Chondrocyte (in vitro differentiated cells): ENCODE results near the gene THG1L. TPM values are rescaled to one million over a fixed set of nuclear protein-coding genes. Genes with fewer than 3 reads are reported as not detected.
"Not testable (repeated sequence)": the region's sequence is repeated elsewhere in the genome, so short reads cannot be mapped to it uniquely, and the experiment has no call there.

Experiments used
- DNase-seq: peaks from one replicate; pipeline ENCODE4 v3.0.0; 2021; ENCODE audit warnings: mixed read lengths, low spot score
- H3K27ac Mint-ChIP-seq: one replicate; pipeline ENCODE4 v1.8.0; 2021; ENCODE audit warnings: mild to moderate bottlenecking, moderate library complexity, mixed read lengths; ENCODE audit not compliant: unreplicated experiment
- H3K27me3 Mint-ChIP-seq: 2 replicates; pipeline ENCODE4 v1.8.0; 2021; ENCODE audit warnings: low read depth, mixed read lengths
- H3K36me3 Mint-ChIP-seq: 2 replicates; pipeline ENCODE4 v1.8.0; 2021; ENCODE audit warnings: low read depth, mixed read lengths
- H3K4me1 Mint-ChIP-seq: 2 replicates; pipeline ENCODE4 v1.8.0; 2021; ENCODE audit warnings: low read depth, mild to moderate bottlenecking, mixed read lengths
- H3K4me3 Mint-ChIP-seq: one replicate; pipeline ENCODE4 v1.8.0; 2021; ENCODE audit warnings: mild to moderate bottlenecking, moderate library complexity, mixed read lengths; ENCODE audit not compliant: unreplicated experiment
- H3K9me3 Mint-ChIP-seq: 2 replicates; pipeline ENCODE4 v1.8.0; 2021; ENCODE audit warnings: low read depth, mixed read lengths
- total RNA-seq: library from RNA; stranded (reverse); gene quantifications from 3 replicates; pipeline ENCODE4 v1.2.1, GENCODE V29; 2021
- TF ChIP-seq, protein P1 (sequence below): fragments of 200-600 bp; sonication (generic); IDR thresholded peaks from 2 replicates; pipeline ENCODE4 v1.5.0; 2021; ENCODE audit warnings: antibody characterized with exemption, mild to moderate bottlenecking, moderate library complexity

The THG1L gene
- total RNA-seq, 1 donor from 2014 or later: 10.1 TPM

DNA sequence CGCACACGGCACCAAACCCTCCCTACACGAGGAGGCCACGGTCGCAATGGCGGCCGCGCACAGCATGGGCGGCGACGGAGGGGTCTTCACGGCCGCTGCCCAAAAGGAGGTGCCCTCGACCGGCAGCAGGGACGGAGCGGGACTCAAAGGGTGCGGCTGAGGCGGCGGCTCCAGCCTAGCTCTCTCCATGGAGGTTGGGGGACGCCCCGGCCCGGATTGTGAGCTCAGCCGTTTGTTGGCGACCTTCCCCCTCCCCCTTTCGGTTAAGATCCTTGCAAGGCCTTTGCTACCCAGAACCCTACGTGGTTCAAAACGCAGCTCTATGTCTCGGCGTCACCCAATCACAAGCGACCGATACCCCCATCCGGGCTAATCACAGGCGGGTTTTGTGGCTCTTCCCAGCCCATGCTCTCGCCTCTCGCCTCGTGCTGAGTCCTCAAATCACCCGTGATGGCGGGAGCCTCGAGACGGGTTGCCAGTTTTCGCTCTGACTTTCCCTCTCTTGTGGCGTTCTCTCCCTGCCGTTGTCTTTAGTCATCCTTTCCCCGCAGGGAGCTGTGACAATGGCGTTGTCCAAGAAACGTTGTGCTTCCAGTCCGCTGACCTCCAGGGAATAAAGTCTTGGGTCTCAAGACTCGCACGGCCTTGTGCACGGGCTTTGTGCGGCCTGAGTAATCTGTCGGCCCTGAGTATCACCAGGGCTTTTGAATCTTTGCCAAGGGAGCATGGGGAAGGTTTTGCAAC, 40.4 kb upstream of the THG1L start:
- Mint-ChIP-seq H3K9me3 (no peaks in the 10 kb centered on the region), H3K36me3 (no peaks in the 10 kb centered on the region), H3K27ac (no peak overlapping the region), H3K4me3 (no peak overlapping the region), H3K27me3 (no peaks in the 10 kb centered on the region), H3K4me1 (no peaks in the 10 kb centered on the region)
- TF ChIP-seq, protein P1, sequence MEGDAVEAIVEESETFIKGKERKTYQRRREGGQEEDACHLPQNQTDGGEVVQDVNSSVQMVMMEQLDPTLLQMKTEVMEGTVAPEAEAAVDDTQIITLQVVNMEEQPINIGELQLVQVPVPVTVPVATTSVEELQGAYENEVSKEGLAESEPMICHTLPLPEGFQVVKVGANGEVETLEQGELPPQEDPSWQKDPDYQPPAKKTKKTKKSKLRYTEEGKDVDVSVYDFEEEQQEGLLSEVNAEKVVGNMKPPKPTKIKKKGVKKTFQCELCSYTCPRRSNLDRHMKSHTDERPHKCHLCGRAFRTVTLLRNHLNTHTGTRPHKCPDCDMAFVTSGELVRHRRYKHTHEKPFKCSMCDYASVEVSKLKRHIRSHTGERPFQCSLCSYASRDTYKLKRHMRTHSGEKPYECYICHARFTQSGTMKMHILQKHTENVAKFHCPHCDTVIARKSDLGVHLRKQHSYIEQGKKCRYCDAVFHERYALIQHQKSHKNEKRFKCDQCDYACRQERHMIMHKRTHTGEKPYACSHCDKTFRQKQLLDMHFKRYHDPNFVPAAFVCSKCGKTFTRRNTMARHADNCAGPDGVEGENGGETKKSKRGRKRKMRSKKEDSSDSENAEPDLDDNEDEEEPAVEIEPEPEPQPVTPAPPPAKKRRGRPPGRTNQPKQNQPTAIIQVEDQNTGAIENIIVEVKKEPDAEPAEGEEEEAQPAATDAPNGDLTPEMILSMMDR: no peak
- DNase-seq: no peak

DNA sequence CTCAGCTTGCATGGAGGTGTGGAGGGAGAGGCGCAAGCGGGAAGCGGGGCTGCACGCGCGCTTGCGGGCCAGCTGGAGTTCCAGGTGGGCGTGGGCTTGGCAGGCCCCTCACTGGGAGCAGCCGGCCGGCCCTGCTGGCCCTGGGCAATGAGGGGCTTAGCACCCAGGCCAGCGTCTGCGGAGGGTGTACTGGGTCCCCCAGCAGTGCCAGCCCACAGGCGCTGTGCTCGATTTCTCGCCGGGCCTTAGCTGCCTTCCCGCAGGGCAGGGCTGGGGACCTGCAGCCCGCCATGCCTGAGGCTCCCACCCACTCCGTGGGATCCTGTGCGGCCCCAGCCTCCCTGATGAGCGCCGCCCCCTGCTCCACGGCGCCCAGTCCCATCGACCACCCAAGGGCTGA, 37.4 kb upstream of the THG1L start:
- not testable (repeated sequence) for H3K4me3 Mint-ChIP-seq, DNase-seq, H3K27ac Mint-ChIP-seq, H3K4me1 Mint-ChIP-seq, H3K9me3 Mint-ChIP-seq, H3K27me3 Mint-ChIP-seq, H3K36me3 Mint-ChIP-seq

DNA sequence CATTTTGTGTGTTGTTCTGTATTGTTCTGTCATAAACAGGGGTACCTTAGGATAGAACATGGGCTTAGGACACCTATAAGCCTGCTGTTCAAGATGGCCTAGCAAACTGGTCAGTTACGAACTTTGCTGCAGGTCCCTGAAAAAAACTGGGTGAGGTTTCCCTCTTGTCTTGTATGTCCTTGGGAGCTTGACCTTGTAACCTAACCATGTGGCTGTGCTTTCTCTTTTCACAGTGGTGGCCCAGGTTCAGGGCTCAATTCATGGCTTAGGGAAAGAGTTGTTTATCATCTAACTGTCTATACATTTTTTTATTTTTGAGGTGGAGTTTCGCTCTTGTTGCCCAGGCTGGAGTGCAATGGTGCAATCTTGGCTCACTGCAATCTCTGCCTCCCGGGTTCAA, 35.1 kb upstream of the THG1L start:
- not testable (repeated sequence) for H3K4me3 Mint-ChIP-seq, DNase-seq
- peaks cover 10% of the 10 kb centered on the region for H3K9me3 Mint-ChIP-seq

DNA sequence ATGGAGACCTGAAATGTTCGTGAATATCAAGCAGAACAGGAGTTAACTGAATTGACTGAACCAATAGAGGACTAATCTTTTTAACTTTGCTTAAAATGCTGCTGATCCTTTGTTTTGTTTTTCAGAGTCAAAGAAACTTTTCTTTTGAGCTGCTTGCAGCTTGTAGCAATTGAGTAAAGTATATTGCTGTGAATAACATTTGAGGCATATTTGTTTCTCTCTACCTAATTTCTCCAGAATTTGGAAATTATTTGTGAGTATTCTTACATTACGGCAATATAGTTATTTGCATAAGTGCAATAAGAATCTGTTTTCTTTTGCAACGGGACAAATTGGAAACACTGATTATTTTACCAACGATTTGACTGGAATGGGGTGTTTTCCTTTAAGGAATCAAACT, 32.5 kb upstream of the THG1L start:
- not testable (repeated sequence) for H3K27ac Mint-ChIP-seq, H3K36me3 Mint-ChIP-seq
- H3K9me3 Mint-ChIP-seq: peaks cover 16% of the 10 kb centered on the region

More for the DNA sequence above, 35.1 kb upstream of the THG1L start:
- not testable (repeated sequence) for H3K36me3 Mint-ChIP-seq, H3K27ac Mint-ChIP-seq, H3K27me3 Mint-ChIP-seq, H3K4me1 Mint-ChIP-seq

DNA sequence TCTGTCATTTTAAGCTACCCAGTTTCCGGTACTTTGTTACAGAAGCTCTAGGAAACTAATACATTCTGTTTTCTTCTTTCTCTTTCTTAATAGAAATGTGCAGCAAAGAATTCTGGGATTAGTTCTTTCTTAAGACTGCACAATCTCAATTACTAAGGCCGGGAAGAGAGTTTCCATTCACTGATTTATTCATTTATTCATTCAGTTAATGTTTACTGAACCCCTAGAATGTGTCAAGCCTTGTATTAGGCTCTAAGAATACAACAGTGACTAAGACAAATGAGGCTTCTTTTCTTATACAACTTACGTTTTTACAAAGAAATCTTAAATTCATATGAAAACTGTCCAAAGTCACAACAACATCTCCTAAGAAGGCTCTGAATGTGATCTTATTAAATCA, 27.5 kb upstream of the THG1L start:
- H3K9me3 Mint-ChIP-seq: peaks cover 7% of the 10 kb centered on the region
- H3K27me3 Mint-ChIP-seq: no peaks in the 10 kb centered on the region
- no peak overlapping the region for H3K27ac Mint-ChIP-seq
- no peaks in the 10 kb centered on the region for H3K36me3 Mint-ChIP-seq
- H3K4me1 Mint-ChIP-seq: peaks cover 2% of the 10 kb centered on the region
- TF ChIP-seq, protein P1: no peak
- no peak overlapping the region for H3K4me3 Mint-ChIP-seq
- DNase-seq: no peak

More for the DNA sequence above, 32.5 kb upstream of the THG1L start:
- DNase-seq, H3K27me3 Mint-ChIP-seq, H3K4me1 Mint-ChIP-seq, H3K4me3 Mint-ChIP-seq: not testable (repeated sequence)

DNA sequence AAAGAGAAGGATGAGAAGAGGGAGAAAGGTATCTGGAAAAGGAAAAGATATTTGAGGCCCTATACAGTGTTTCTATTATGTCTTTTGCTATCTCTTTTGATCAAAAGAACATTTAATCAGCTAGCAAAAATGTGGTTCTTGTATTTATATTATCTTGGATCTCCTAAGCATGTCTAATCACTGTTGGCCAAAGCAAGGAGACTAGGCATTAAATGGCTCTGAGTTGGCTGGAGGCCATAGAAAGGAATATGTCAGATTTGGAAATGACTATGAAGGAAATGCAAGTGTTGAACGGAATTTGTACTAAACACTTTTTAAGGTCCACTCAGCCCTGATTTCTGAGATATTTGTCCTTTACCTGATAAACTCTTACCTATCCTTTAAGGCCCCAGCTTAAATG, 22.4 kb upstream of the THG1L start:
- H3K4me3 Mint-ChIP-seq: no peak overlapping the region
- DNase-seq: no peak
- H3K27me3 Mint-ChIP-seq: no peaks in the 10 kb centered on the region
- H3K36me3 Mint-ChIP-seq: no peaks in the 10 kb centered on the region
- H3K4me1 Mint-ChIP-seq: peaks cover 35% of the 10 kb centered on the region
- TF ChIP-seq, protein P1: no peak
- H3K27ac Mint-ChIP-seq: no peak overlapping the region
- no peaks in the 10 kb centered on the region for H3K9me3 Mint-ChIP-seq

DNA sequence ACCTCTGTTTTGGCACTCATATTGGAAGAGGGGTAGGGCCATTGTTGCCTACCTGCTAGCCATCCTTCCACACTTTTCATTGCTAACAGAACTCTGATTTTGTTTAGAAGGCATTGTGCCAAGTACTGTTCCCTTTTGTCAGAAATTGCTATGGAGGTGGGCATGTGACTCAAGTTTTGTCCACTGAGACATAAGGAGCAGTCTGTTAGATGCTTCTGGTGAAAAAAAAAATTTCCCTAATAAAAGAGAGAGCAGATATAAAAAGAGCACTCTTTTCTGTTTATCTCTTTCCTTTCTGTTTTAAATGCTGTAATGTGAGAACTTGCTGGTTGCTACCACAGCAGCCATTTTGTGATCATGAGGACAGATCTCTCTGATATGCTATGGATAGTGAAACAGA, 21.9 kb upstream of the THG1L start:
- H3K27ac Mint-ChIP-seq: peak overlapping the region; percentile 6
- peaks cover 40% of the 10 kb centered on the region for H3K4me1 Mint-ChIP-seq

More for the DNA sequence above, 21.9 kb upstream of the THG1L start:
- Mint-ChIP-seq H3K4me3 (no peak overlapping the region), H3K9me3 (no peaks in the 10 kb centered on the region), H3K36me3 (no peaks in the 10 kb centered on the region), H3K27me3 (no peaks in the 10 kb centered on the region)
- TF ChIP-seq, protein P1: no peak
- no peak for DNase-seq
